ENCODE results near the gene LRG1.

LRG1 gene

DNA sequence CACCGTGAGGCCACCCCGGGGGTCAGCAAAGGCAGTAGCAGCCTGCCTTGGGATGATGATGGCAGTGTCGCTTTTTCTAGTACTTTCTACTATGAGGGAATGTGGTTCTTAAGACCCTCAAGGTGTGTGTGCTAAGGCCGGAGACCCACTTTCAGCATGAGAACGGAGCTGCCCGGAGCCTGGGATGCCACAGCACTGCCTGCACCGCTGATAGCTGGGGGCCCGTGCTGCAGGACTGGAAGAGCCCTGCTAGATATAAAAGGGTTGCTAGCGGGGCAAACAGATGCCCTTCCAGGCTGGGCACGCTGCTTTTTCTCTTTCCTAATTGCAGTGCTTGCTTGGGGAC, 36.0 kb downstream of the LRG1 start:
- no peak for TF ChIP-seq CTCF (conservative IDR thresholded peaks at IDR 0.05; ENCODE audit: control insufficient read depth, insufficient read depth, low read depth, low read length)
- H3K4me3 ChIP-seq (ENCODE audit: control insufficient read depth, low read depth, low read length): no peak overlapping the region
- DNase-seq (ENCODE audit: low read depth): no peak

DNA sequence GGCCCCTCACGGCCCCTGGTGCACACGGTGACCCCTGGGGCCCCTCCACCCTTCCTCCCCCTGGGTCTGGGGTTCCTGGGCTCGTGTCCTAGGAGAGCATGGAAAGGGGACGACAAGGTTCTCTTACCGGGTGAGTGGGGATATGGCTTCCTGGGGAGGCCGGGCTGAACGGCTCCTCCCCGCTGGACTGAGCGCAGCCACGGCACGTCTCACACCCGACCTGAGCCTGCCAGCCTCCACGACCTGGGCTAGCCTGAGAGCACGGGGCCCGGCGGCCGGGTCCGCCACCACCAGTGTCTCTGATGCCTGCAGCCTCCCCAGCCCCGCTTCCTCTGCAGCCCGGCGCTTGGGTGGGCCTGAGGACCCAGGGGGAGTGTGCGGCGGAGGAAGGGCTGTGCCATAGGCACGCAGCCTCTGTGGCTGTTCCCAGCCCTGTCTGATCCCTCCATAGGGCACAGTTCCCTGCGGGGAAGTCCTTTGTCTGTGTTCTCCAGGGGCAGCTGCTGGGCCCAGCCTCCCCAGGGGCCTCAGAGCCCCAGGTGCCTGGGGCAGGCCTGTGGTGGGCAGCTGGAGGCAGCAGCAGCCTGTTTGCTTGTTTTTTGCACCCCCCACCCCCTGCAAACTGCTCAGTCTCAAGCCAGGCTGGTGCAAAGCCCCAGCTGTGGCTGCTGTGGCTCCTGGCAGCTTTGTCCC, 36.6 kb downstream of the LRG1 start:
- no peak for TF ChIP-seq CTCF (conservative IDR thresholded peaks at IDR 0.05; ENCODE audit: control insufficient read depth, insufficient read depth, low read depth, low read length)
- no peak for DNase-seq (ENCODE audit: low read depth)
- H3K4me3 ChIP-seq (ENCODE audit: control insufficient read depth, low read depth, low read length): no peak overlapping the region

DNA sequence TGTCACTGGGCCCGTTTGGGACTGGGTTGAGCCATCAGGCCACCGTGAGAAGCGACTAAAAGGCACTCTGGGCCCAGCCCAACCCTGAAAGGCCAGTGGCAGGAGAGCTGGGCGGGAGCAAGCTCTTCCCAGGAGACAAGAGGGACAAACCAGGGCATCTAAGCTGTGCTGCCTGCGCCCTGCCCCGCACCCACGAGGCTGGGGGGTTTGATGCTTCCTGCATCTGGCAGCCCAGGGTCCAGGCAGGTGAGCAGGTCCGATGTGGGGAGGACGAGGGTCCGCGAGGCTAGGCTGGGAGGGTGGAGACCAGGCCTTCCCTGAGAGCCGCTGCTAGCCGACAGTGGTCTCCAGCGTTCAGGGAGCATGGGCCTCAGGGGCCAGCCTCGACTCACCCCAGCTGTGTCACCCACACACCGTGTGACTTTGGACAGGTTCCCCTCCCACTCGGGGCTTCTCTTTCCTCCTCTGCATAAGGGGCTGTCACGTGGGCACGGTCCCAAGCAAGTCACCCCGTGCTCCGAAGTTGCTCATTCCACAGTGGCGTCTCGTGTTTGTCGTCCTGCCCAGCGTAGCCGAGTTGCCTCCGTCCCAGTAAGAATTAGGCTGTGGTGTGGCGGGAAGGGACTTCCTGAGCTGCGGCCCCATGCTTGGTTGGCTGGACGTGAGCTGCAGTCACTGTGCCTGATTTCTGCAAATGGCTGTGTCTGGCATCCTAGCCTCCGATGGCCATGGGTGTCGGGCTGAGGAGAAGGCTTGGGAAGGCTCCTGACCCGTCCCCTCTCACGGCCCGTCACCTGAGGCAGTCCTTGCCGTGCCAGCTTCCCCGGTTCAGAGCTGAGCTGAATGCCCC, 37.3 kb downstream of the LRG1 start:
- DNase-seq (ENCODE audit: low read depth): no peak
- no peak overlapping the region for H3K4me3 ChIP-seq (ENCODE audit: control insufficient read depth, low read depth, low read length)
- no peak for TF ChIP-seq CTCF (conservative IDR thresholded peaks at IDR 0.05; ENCODE audit: control insufficient read depth, insufficient read depth, low read depth, low read length)

GRCh38 chr19:4501691-4502090, 38.1 kb downstream of the LRG1 start:
- H3K4me3 ChIP-seq (ENCODE audit: control insufficient read depth, low read depth, low read length): no peak overlapping the region
- no peak for DNase-seq (ENCODE audit: low read depth)
- no peak for TF ChIP-seq CTCF (conservative IDR thresholded peaks at IDR 0.05; ENCODE audit: control insufficient read depth, insufficient read depth, low read depth, low read length)

DNA sequence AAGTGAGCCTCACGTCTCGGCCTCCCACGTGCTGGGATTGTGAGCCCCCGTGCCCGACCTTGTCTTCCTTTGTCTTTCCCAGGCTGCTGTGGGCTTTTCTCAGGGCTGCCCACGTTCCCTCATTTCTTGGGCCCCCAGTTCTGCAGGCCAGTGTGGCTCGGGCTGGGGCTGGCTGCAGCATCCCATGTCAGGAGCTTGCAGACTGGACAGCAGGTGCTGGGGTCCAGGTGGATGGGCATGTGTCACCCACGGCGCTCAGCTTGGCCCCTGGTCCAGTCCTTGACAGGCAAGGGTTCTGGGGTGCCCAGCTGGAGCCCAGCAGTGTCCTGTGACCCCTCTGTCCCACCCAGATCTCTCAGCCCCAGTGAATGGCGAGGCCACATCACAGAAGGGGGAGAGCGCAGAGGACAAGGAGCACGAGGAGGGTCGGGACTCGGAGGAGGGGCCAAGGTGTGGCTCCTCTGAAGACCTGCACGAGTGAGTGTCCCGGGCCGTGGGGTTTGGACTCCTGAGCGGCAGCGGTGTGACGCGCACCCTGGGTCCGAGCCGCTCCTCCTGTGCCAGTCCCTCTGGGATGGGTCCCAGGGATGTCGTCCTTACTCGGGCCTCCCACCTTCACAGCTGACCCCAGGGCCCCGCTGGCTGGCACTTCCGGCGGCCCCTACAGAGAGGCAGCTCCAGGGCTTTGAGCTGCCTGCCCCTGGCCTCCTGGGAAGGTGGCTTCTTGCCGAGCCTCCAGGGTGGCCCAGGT, 38.8 kb downstream of the LRG1 start:
- DNase-seq (ENCODE audit: low read depth): no peak
- no peak overlapping the region for H3K4me3 ChIP-seq (ENCODE audit: control insufficient read depth, low read depth, low read length)

More for the DNA sequence above, 38.8 kb downstream of the LRG1 start:
- TF ChIP-seq CTCF (conservative IDR thresholded peaks at IDR 0.05; ENCODE audit: control insufficient read depth, insufficient read depth, low read depth, low read length): no peak
